Measurements from ENCODE around the gene LETM1.

DNA sequence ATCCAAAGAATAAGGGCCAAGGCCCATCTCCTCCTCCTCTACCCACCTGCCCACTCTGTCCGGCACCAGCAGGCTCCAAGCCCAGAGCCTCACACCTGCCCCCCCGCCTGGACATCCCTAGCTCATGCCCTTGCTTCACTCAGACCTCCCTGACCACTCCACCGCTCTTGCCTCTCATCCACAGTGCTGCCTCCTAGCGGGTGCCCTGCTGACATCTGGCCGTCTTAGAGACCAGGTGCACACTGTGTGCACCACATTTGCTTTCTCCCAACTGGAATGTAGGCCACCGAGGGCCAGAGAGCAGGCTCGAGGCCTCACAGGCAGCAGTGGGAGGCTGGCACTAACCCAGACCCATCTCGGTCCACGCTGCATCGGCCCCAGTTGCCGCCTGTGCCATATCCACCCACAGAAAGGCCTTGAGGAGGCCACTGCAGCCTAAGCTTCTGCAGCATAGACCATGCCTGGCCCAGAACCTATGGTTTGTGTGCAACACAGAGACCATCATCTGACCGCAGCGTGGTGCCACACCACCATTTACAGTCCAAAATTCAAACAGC lies 13.5 kb downstream of the LETM1 start:
- no peak for TF ChIP-seq POLR2AphosphoS5 (IDR thresholded peaks at IDR 0.05; ENCODE audit: low read depth, low read length)
- TF ChIP-seq TAF1 (IDR thresholded peaks at IDR 0.05; ENCODE audit: borderline replicate concordance, insufficient read depth, low read length) = no peak
- no peak for TF ChIP-seq SIN3A (IDR thresholded peaks at IDR 0.05; ENCODE audit: borderline replicate concordance, insufficient read depth, low read length)

Data from PFSK-1 (cell line).